ENCODE data around the gene KCNJ6. TPM values are rescaled to one million over a fixed set of nuclear protein-coding genes. Genes with fewer than 3 reads are reported as not detected.
A peak's percentile ranks its signal among the peaks of the same experiment; 100 is the strongest.

The KCNJ6 gene
- total and polyA plus RNA-seq, 9 of the 15 experiments (the other 6 are each of a cell fraction or from before 2014, with no cell fraction given), result 0.06 to 0.21 (median 0.13) TPM; not detected in 1

- TF ChIP-seq BRD9 (IDR thresholded peaks at IDR 0.05; ENCODE audit: low read depth, partially characterized antibody) (peak; percentile 20), TEAD2 (tag; IDR thresholded peaks at IDR 0.05) (no peak), CHD1 (IDR thresholded peaks at IDR 0.05; ENCODE audit: low read length) (peak; percentile 82), ELF1 (tag; IDR thresholded peaks at IDR 0.05) (no peak), FIP1L1 (IDR thresholded peaks at IDR 0.05; ENCODE audit: low read depth, low read length, poor library complexity, severe bottlenecking) (no peak), HMGXB4 (CRISPR knock-in tag; IDR thresholded peaks at IDR 0.05) (no peak), CBX2 (IDR thresholded peaks at IDR 0.05; ENCODE audit: insufficient read depth, low read length, poor library complexity, severe bottlenecking) (no peak), RNF219 (CRISPR knock-in tag; IDR thresholded peaks at IDR 0.05) (no peak), GABPB1 (CRISPR knock-in tag; IDR thresholded peaks at IDR 0.05) (no peak; the same call in 1 of the 2 replicates), ZNF280A (IDR thresholded peaks at IDR 0.05; ENCODE audit: low read depth, partially characterized antibody) (no peak), EP300 (IDR thresholded peaks at IDR 0.05; ENCODE audit: low read length) (no peak), NFRKB (IDR thresholded peaks at IDR 0.05; ENCODE audit: low read depth) (peak; percentile 53; the same call in 1 of the 2 replicates), SPI1 (IDR thresholded peaks at IDR 0.05; ENCODE audit: borderline replicate concordance, low read depth, low read length) (no peak), KLF10 (CRISPR knock-in tag; IDR thresholded peaks at IDR 0.05) (no peak), DIDO1 (tag; IDR thresholded peaks at IDR 0.05; ENCODE audit: low read depth) (no peak), SMARCE1 (IDR thresholded peaks at IDR 0.05) (peak; percentile 14; the same call in 1 of the 2 replicates), OTX1 (CRISPR knock-in tag; IDR thresholded peaks at IDR 0.05) (no peak), PTTG1 (tag; IDR thresholded peaks at IDR 0.05; ENCODE audit: low read depth) (no peak), DPF2 (IDR thresholded peaks at IDR 0.05) (peak; percentile 8; the same call in 1 of the 2 replicates), NR2C2 (CRISPR knock-in tag; IDR thresholded peaks at IDR 0.05) (no peak), NR2C2 (tag; IDR thresholded peaks at IDR 0.05) (peak; percentile 64; the same call in 1 of the 2 replicates), RBM22 (IDR thresholded peaks at IDR 0.05; ENCODE audit: low read depth, low read length, poor library complexity, severe bottlenecking) (no peak), ETS1 (conservative IDR thresholded peaks at IDR 0.05; ENCODE audit: control insufficient read depth, low read depth, low read length) (no peak)
Observed at GRCh38 chr21:37564924-37565529, 351.2 kb downstream of the KCNJ6 start (continued).

Measured in K562 (cell line).